PC-3 (cell line): ENCODE data around the gene DLG4. TPM values are rescaled to one million over a fixed set of nuclear protein-coding genes. Genes with fewer than 3 reads are reported as not detected.

Experiments used
- ATAC-seq: fragments of 200-7000 bp; cut with Tn5 transposase; 2 replicates; pipeline ENCODE4 v1.9.1; 2020; ENCODE audit warnings: mild to moderate bottlenecking, moderate library complexity
- BruUV-seq: library from RNA; stranded (reverse); fragments of 400-500 nt; replicated peaks from 2 replicates; lab custom pipeline; 2021; lab: Mats Ljungman, UMichigan
- CTCF ChIA-PET: fragments of 300-600 bp; sonication (Branson Sonifier 250); formaldehyde crosslinking; loops from one replicate; lab custom pipeline; 2022; ENCODE audit warnings: antibody characterized with exemption; lab: Charles Lee
- POLR2A ChIA-PET: fragments of 300-600 bp; sonication (Branson Sonifier 250); formaldehyde crosslinking; loops from one replicate; lab custom pipeline; 2022; ENCODE audit warnings: antibody characterized with exemption; ENCODE audit not compliant: unreplicated experiment; lab: Charles Lee
- DNase-seq: peaks from one replicate; pipeline ENCODE4 v3.0.0-alpha.2; 2015
- H2AFZ ChIP-seq: fragments of 300-600 bp; sonication (generic); 2 replicates; pipeline ENCODE4 v1.6.0; 2016; ENCODE audit warnings: antibody characterized with exemption, low read length
- H3F3A ChIP-seq: fragments of 300-600 bp; sonication (generic); one replicate; pipeline ENCODE4 v1.6.0; 2017; ENCODE audit warnings: antibody characterized with exemption, low read length, control low read depth, mild to moderate bottlenecking; ENCODE audit not compliant: unreplicated experiment
- H3K27ac ChIP-seq: fragments of 300-600 bp; sonication (generic); 2 replicates; pipeline ENCODE4 v1.5.1; 2016; ENCODE audit warnings: mild to moderate bottlenecking, low read length
- H3K27me3 ChIP-seq: fragments of 300-600 bp; sonication (generic); 2 replicates; pipeline ENCODE4 v1.6.1; 2016; ENCODE audit warnings: low read length, mixed read lengths
- H3K36me3 ChIP-seq: fragments of 300-600 bp; sonication (generic); 2 replicates; pipeline ENCODE4 v1.6.1; 2016; ENCODE audit warnings: low read depth, mixed run types, low read length, mixed read lengths
- H3K4me1 ChIP-seq: fragments of 300-600 bp; sonication (generic); 2 replicates; pipeline ENCODE4 v1.5.1; 2016; ENCODE audit warnings: low read length; ENCODE audit not compliant: insufficient read depth
- H3K4me2 ChIP-seq: fragments of 300-600 bp; sonication (generic); 2 replicates; pipeline ENCODE4 v1.6.0; 2016; ENCODE audit warnings: low read length
- H3K4me3 ChIP-seq: fragments of 300-600 bp; sonication (generic); 2 replicates; pipeline ENCODE4 v1.5.1; 2016; ENCODE audit warnings: mild to moderate bottlenecking, low read length, mixed read lengths
- H3K79me2 ChIP-seq: fragments of 300-600 bp; sonication (generic); 2 replicates; pipeline ENCODE4 v1.6.1; 2017; ENCODE audit warnings: low read length, mixed read lengths
- H3K9ac ChIP-seq: fragments of 300-600 bp; sonication (generic); 2 replicates; pipeline ENCODE4 v1.6.0; 2016; ENCODE audit warnings: mild to moderate bottlenecking, low read length
- H3K9me2 ChIP-seq: fragments of 300-600 bp; sonication (generic); replicated peaks from 2 replicates; pipeline ENCODE4 v1.6.1; 2016; ENCODE audit warnings: mixed run types, low read length, mixed read lengths
- H3K9me3 ChIP-seq: fragments of 300-600 bp; sonication (generic); 2 replicates; pipeline ENCODE4 v1.6.1; 2016; ENCODE audit warnings: low read length, mixed read lengths
- H4K20me1 ChIP-seq: fragments of 300-600 bp; sonication (generic); 2 replicates; pipeline ENCODE4 v1.6.1; 2016; ENCODE audit warnings: low read length, mixed read lengths
- EZH2 ChIP-seq: fragments of 300-600 bp; sonication (generic); IDR thresholded peaks from one replicate; pipeline ENCODE4 v1.6.1; 2017; ENCODE audit warnings: antibody characterized with exemption, mild to moderate bottlenecking, low read length; ENCODE audit not compliant: unreplicated experiment
- EZH2phosphoT487 ChIP-seq: fragments of 300-600 bp; sonication (generic); IDR thresholded peaks from 2 replicates; pipeline ENCODE4 v1.6.1; 2018; ENCODE audit warnings: mild to moderate bottlenecking, antibody characterized with exemption, low read length, borderline replicate concordance
- intact Hi-C: fragments of 100-400 bp; cut with micrococcal nuclease; formaldehyde crosslinking; loops from 2 replicates; pipeline ENCODE4 v1.9.0; 2023
- total RNA-seq: library from RNA; depleted of rRNA; stranded (reverse); fragments of >200 nt; gene quantifications from 2 replicates; pipeline ENCODE4 v1.2.3, GENCODE V29; 2014
- TF ChIP-seq, protein P1 (sequence below): fragments of 300-600 bp; sonication (generic); conservative IDR thresholded peaks from 2 replicates; pipeline ENCODE4 v1.5.1; 2017; ENCODE audit warnings: antibody characterized with exemption, low read depth, mild to moderate bottlenecking, low read length

DLG4 gene
- total RNA-seq, 1 experiment from 2014 or later, result 6.5 TPM

DNA sequence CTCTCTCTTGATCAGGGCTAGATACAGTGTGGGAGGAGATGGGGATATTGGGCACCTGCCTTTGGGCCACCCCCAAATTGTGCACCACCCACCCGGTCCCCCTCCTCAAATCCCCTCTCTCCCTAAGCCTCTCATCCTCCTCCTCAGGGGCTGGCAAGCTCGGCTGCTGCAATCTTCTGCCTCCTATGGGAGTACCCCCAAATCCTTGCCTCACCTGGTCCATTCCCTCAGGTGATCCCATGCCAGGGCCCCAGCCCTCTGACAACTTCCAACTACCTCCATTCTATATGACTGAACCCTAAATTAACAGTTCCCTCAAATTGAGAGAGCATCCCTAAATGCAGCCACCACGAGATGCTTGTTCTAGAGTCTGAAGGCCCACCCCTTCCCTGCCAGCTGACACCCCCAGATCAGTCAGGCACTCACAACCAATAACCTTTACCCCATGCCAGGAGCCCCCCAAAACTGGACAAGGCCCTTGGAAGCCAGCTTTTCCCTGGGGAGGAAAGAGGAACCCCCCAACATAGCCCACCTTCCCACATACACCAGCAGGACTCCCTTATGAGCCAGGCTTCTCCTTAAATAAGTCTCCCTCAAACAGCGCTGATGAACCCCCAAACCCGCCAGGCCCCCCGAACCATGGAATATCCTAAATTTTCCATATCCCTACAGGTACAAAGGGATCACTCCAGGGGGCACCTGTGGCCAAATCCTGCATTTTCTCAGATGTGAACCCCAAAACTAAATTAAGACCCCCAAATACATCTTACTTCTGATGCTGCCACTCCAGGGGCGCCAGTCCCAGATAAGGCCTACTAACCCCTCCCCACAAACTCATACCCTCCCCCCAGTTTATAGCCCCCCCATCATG lies 3.2 kb downstream of the DLG4 start:
- Histone ChIP-seq H3K9me3 (no peaks in the 10 kb centered on the region), H3K27ac (no peak overlapping the region), H3K36me3 (peaks cover 2% of the 10 kb centered on the region), H3K4me3 (peak overlapping the region; percentile 65), H4K20me1 (peaks cover 5% of the 10 kb centered on the region; the same call in 1 of the 2 replicates), H3F3A (no peaks in the 10 kb centered on the region), H2AFZ (no peak overlapping the region), H3K4me2 (peak overlapping the region; percentile 86), H3K4me1 (peaks cover 32% of the 10 kb centered on the region), H3K79me2 (peaks cover 39% of the 10 kb centered on the region), H3K9me2 (no peaks in the 10 kb centered on the region), H3K9ac (peak overlapping the region; percentile 48; the same call in 1 of the 2 replicates), H3K27me3 (no peaks in the 10 kb centered on the region)
- BruUV-seq, result TSS peak; percentile 13
- ChIA-PET POLR2A (no interaction called here), CTCF (no interaction called here)
- TF ChIP-seq EZH2phosphoT487 (no peak), EZH2 (no peak)
- TF ChIP-seq, protein P1, sequence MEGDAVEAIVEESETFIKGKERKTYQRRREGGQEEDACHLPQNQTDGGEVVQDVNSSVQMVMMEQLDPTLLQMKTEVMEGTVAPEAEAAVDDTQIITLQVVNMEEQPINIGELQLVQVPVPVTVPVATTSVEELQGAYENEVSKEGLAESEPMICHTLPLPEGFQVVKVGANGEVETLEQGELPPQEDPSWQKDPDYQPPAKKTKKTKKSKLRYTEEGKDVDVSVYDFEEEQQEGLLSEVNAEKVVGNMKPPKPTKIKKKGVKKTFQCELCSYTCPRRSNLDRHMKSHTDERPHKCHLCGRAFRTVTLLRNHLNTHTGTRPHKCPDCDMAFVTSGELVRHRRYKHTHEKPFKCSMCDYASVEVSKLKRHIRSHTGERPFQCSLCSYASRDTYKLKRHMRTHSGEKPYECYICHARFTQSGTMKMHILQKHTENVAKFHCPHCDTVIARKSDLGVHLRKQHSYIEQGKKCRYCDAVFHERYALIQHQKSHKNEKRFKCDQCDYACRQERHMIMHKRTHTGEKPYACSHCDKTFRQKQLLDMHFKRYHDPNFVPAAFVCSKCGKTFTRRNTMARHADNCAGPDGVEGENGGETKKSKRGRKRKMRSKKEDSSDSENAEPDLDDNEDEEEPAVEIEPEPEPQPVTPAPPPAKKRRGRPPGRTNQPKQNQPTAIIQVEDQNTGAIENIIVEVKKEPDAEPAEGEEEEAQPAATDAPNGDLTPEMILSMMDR, result no peak
- DNase-seq (no peak), ATAC-seq (no peak)
- intact Hi-C loops, result no loop called here

DNA sequence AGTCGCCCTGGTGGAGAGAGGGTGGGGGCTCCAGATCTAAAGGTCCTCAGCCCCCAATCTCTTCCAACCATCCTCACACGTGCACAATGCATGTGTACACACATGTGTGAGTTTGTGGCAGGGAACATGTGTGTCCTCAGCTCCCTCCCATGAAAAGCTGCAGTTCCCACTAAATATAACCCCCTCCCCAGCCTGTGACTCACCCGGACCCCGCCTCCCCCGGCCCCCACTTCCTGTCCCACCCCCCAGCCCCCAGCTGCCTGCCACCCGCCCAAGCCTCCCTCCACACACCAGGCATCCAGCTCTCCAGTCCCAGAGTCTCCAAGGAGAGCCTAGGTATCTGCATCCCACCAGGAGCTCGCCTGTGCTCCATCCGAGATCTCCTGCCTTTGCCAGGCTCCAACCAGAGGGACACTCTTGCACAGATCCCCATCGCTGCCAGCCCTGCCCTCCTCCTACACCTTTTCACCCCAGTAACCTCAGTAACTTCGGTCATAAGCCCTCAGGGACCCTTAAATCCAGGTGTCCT lies 3.9 kb downstream of the DLG4 start:
- Histone ChIP-seq H3K4me3 (peak overlapping the region; percentile 65), H4K20me1 (no peaks in the 10 kb centered on the region), H3K9me2 (no peaks in the 10 kb centered on the region), H3K4me2 (peak overlapping the region; percentile 86), H3K36me3 (no peaks in the 10 kb centered on the region), H3K27ac (no peak overlapping the region), H2AFZ (no peak overlapping the region), H3K4me1 (peaks cover 25% of the 10 kb centered on the region), H3K79me2 (peaks cover 31% of the 10 kb centered on the region), H3F3A (no peaks in the 10 kb centered on the region), H3K9ac (no peak overlapping the region), H3K9me3 (no peaks in the 10 kb centered on the region), H3K27me3 (no peaks in the 10 kb centered on the region)
- intact Hi-C loops, result no loop called here
- TF ChIP-seq, protein P1, result no peak
- TF ChIP-seq EZH2 (no peak), EZH2phosphoT487 (no peak)
- POLR2A ChIA-PET, result no interaction called here
- CTCF ChIA-PET, result interaction anchor here (0.7 kb wide), 1 partner anchor 180 kb away, joined by 4 read pairs; the partner anchor contains the start of gene SLC16A13
- ATAC-seq (no peak), DNase-seq (no peak)
- no TSS peak for BruUV-seq
